Skin epidermis (tissue), 12 donors: Measurements from ENCODE around the gene XCR1.

ENCODE experiments used
- H3K27ac ChIP-seq, 21 experiments: fragments of 200-600 bp; sonication (generic) in 11 of 21; one replicate each; pipeline ENCODE4 v1.5.0; 2020; ENCODE audit warnings: mild to moderate bottlenecking in 3 of 21, inconsistent platforms in 2 of 21, moderate library complexity in 2 of 21
- H3K4me3 ChIP-seq, 7 experiments: fragments of 200-600 bp; sonication (generic) in 2 of 7; one replicate each; pipeline ENCODE4 v1.5.0; 2020; ENCODE audit warnings: inconsistent platforms in 2 of 7, mild to moderate bottlenecking in 2 of 7, moderate library complexity in 1 of 7

Gene XCR1

GRCh38 chr3:45969116-45969515 lies 58.2 kb downstream of the XCR1 start:
- Histone ChIP-seq H3K4me3 (no peak overlapping the region), H3K27ac (peak overlapping the region in 2 of 21 experiments; percentile 17 to 21)

GRCh38 chr3:45968706-45969105 lies 58.6 kb downstream of the XCR1 start:
- Histone ChIP-seq H3K27ac (peak overlapping the region in 4 of 21 experiments; percentile 18 to 88 (median 32)), H3K4me3 (no peak overlapping the region)

- Histone ChIP-seq H3K4me3 (no peak overlapping the region), H3K27ac (peak overlapping the region in 5 of 21 experiments; percentile 18 to 88 (median 44))
These were observed 59.1 kb downstream of the XCR1 start for GRCh38 chr3:45968149-45968548.

- Histone ChIP-seq H3K27ac (peak overlapping the region in 12 of 21 experiments; percentile 8 to 88 (median 44)), H3K4me3 (no peak overlapping the region)
These were observed 59.6 kb downstream of the XCR1 start for GRCh38 chr3:45967724-45968123.
